ENCODE results near the gene ZBTB20. TPM values are rescaled to one million over a fixed set of nuclear protein-coding genes. Genes with fewer than 3 reads are reported as not detected.

Gene ZBTB20
- total and polyA plus RNA-seq, 2 donors (not counting 1 experiment from before 2014, with no cell fraction given): 4.0 to 123 TPM

DNA sequence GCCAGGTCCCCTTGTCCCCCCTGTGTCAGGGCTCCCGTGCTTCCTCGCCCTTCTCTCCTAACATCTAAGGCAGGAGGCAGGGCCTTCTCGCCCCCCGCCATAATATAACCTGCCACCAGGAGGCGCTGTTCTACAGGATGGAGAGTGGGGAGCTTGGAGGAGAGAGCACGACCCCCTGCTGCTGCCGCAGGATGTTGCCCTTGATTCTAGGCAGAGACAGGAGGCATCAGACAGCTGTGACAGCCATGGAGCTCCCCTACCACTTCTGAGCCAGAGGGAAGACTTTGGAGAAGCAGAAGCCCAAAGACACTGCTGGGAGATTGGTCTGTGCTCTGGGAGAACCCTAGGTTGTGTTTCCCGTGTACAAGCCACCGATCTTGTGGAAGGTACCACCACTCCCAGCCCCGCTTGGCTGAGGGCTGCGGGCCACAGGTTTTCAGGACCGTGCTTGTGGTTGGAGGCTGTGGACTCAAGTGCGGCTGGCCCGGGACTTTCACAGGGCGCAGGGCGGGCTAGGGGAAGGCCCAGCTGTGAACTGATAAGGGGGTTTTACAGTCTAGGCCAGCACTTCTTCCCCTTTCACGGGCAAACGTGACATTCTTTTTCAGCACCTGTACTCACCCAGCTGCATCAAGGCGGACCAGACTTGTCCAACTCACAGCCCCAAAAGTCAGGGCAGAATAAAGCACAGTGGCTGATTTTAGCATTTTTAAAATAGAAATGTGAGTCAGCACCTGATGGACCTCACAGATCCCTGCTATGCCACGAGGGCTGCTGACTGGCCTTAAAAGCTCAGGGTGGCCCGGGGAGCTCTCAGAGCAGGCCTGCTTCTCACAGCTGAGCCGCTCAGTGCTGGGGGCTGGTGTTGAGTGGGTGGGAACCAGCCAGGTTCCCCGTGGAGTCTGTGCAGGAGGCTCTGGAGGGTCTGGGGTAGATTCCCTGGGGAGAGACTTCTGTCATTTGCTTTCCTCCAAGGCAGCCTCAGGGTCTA is 855.9 kb downstream of the ZBTB20 start:
- intact Hi-C loops (cut with micrococcal nuclease): loop anchor here (1.0 to 10.0 kb wide), 7 partner anchors 45 to 856 kb away; partner anchors contain the start of gene ZBTB20
- Histone ChIP-seq H3K27me3 (replicated peaks in 1 of 4; ENCODE audit: control extremely low read depth in 1 of 4, control insufficient read depth in 3 of 4, insufficient read depth in 4 of 4, low read length in 3 of 4) (no peaks in the 10 kb centered on the region), H3K27ac (ENCODE audit: low read length in 2 of 2) (peak overlapping the region; percentile 93), H3K36me3 (replicated peaks in 1 of 2; ENCODE audit: control extremely low read depth in 1 of 2, control insufficient read depth in 1 of 2, extremely low read depth in 1 of 2, insufficient read depth in 2 of 2, low read length in 1 of 2) (no peaks in the 10 kb centered on the region), H3K4me3 (ENCODE audit: control extremely low read depth in 1 of 5, extremely low read depth in 1 of 5, insufficient read depth in 1 of 5, low read depth in 2 of 5, low read length in 4 of 5) (peak overlapping the region in 2 of 5 experiments; percentile 33 to 40), H3K79me2 (ENCODE audit: control insufficient read depth, insufficient read depth, low read length) (no peaks in the 10 kb centered on the region), H3K4me1 (ENCODE audit: control insufficient read depth in 2 of 2, insufficient read depth in 2 of 2, low read length in 2 of 2) (peaks cover 13 to 18% of the 10 kb centered on the region in 2 donors), H3K4me2 (replicated peaks; ENCODE audit: low read depth, low read length, poor library complexity, severe bottlenecking) (peak overlapping the region; percentile 75), H4K20me1 (ENCODE audit: control insufficient read depth, insufficient read depth, low read length, poor library complexity, severe bottlenecking) (no peaks in the 10 kb centered on the region), H3K9me3 (ENCODE audit: control extremely low read depth in 1 of 3, control insufficient read depth in 2 of 3, insufficient read depth in 1 of 3, low read length in 2 of 3) (no peaks in the 10 kb centered on the region), H3K9ac (ENCODE audit: low read length) (peak overlapping the region; percentile 49), H2AFZ (ENCODE audit: insufficient read depth, low read depth, low read length, poor library complexity, severe bottlenecking) (peak overlapping the region; percentile 50)
- H3K4me3 Mint-ChIP-seq: peak overlapping the region; percentile 83
- peaks cover 30% of the 10 kb centered on the region for H3K4me1 Mint-ChIP-seq
- CTCF ChIA-PET: interaction anchor here (0.5 to 3.6 kb wide), 53 partner anchors 9 to 800 kb away, joined by 3 to 57 read pairs (median 4); no protein-coding TSS in a partner anchor
- H3K9me3 Mint-ChIP-seq (ENCODE audit: insufficient read depth): no peaks in the 10 kb centered on the region
- H3K27ac Mint-ChIP-seq: peak overlapping the region; percentile 97
- no peaks in the 10 kb centered on the region for H3K27me3 Mint-ChIP-seq
- ATAC-seq (ENCODE audit: low read depth) (peak; percentile 86), DNase-seq (peak; percentile 94)
- POLR2A ChIA-PET: interaction anchor here (0.6 to 1.9 kb wide), 5 partner anchors 16 to 127 kb away, joined by 3 to 40 read pairs (median 5); no protein-coding TSS in a partner anchor
- WGBS (ENCODE audit: insufficient coverage): 20% methylated on average over 18 of the region's 23 CpGs
- no peak for TF ChIP-seq EZH2 (IDR thresholded peaks at IDR 0.05; ENCODE audit: borderline replicate concordance, insufficient read depth, low read depth, low read length, poor library complexity, severe bottlenecking)
- TF ChIP-seq, protein P1, sequence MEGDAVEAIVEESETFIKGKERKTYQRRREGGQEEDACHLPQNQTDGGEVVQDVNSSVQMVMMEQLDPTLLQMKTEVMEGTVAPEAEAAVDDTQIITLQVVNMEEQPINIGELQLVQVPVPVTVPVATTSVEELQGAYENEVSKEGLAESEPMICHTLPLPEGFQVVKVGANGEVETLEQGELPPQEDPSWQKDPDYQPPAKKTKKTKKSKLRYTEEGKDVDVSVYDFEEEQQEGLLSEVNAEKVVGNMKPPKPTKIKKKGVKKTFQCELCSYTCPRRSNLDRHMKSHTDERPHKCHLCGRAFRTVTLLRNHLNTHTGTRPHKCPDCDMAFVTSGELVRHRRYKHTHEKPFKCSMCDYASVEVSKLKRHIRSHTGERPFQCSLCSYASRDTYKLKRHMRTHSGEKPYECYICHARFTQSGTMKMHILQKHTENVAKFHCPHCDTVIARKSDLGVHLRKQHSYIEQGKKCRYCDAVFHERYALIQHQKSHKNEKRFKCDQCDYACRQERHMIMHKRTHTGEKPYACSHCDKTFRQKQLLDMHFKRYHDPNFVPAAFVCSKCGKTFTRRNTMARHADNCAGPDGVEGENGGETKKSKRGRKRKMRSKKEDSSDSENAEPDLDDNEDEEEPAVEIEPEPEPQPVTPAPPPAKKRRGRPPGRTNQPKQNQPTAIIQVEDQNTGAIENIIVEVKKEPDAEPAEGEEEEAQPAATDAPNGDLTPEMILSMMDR (IDR thresholded peaks at IDR 0.05): peak; percentile 92

All from B cell (primary cell).